ENCODE data around the gene CELF4.

Gene CELF4

DNA sequence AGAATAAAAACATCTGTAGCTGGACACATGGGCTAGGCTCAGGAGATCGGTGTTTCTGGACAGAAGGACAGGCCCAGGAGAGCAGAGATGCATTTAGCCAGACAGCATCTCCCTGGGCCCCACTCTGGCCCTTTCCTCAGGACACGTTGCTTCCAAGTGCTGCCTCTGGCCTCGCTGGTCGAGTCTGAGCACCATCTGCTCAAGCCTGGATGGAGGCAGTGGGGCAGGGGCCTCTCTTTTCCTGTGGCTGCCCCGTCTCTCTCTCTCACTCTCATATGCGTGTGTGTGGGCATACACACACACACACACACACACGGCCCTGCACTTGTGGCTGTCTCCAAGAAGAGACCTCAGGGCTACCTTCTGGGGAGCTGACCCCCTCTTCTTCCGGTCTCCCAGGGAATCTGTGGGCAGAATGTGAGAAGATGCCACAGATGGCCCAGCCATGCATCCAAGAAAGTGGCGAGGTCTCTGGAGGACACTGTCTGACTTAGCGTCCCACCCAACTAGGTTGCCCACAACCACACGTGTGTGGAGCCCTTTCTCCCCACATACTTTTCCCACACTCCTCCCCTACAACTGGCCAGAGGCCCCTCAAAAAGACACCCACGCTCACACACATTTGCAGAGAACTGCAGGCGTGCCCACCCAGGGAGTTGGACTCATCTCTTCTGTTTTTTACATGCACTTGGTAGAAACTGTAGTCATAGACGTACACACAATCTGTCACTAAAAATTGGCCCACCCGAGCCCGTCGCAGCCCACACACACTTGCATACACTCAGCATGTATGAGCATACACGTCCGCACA lies 19.9 kb downstream of the CELF4 start:
- no peak for DNase-seq

DNA sequence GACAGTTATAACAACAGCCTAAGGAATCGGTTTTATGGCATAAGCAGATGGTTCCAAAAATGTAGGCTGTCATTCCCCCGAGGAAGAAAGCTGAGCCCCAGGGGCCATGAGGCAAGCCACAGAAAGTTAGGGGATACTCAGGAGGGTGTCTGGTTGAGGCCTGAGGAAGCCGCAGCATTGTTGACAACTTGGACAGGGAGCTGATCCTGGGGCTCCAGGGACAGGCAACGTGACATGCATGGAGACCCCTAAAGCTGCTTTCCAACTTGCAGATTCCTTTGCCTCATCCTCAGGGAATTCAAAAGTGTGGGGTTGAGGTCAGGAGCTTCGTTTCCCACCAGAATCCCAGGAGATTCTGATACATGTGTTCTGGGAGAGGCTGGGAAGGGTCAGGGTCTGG lies 20.9 kb downstream of the CELF4 start:
- no peak for DNase-seq

DNA sequence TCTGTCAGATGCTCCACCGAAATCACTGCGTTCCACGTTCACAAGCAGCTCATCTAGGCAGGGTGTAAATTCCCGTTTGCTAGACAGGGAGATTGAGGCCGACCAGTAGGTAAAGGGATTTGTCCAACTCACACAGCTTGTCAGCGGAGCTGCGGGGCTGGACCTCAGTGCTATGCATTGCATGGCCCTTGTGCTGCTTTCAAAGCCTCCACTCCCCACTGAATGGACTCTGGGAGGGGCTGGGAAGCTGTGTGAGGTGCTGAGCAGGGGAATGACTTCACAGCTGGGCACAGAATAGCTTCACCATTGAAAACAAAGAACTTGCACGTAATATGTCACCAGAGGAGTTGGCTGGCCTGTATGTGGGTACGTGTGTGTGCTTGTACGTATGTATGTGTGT lies 21.4 kb downstream of the CELF4 start:
- no peak for DNase-seq

DNA sequence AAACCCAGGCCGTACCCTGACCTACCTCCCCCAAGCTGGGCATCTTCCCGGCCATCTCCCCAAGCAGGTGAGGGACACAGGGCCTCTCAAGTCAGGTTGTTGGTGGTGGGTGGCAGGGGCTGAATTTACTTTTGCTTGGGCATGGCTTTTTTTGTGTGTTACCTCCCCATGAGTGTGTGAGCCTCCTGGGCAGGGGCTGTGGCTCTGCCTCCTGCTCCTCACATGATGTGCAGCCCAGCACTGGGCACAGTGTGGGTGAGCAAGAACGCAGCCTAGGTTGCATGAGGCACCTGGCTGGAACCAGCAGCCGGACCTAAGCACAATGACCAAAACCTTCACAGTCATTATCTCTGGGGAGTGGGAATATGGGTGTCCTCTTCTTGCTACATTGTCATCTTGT lies 22.3 kb downstream of the CELF4 start:
- no peak for DNase-seq

DNA sequence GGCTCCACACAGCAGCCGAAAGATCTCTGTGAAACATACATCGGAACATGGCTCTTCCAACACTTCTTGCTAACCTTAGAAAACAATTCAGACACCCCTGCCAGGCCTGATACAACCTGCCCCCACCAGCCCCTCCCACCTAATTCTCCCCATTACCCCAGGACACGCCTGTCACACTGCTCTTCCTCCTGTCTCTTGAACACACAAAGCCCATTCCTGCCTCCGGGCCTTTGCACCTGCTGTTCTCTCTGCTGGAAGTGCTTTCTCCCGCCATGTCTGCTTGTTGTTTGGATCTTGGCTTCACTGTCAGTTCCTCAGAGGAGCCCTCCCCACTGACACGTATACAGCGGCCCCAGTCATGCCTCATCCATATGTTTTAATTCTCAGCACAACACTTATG lies 24.1 kb downstream of the CELF4 start:
- no peak for DNase-seq

DNA sequence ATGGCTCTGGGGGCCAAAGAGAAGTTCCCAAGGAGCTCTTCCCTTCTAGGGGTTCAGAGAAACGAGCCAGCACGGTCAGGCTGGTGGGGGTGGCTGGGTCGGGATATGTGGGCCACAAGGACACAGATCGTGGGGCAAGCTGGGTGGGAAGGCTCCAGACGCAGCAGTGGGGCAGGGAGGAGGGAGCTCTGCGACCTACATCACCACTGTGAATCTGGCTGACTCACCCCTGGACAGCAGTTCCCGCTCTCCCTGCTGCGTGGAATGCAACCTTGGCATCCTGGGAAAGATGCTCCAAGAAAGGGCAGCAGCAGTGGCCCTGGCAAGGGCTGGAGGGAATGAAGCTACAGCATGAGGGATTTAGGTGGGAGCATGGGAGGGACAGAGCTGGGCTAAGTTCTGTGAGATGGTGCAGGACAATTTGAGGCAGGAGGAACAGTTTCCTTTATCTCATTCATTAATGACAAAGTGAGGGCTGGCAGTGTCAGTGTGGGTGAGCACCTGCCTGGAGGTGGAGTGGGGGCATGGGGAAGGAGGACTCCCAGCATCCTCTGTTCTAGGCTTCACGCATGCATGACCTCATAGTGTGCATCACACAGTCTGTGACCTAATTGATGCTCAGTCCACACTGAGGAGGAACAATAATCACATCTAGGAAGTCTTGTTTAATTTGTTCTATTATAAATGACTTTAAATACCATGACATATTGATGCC lies 25.0 kb downstream of the CELF4 start:
- DNase-seq, result no peak

DNA sequence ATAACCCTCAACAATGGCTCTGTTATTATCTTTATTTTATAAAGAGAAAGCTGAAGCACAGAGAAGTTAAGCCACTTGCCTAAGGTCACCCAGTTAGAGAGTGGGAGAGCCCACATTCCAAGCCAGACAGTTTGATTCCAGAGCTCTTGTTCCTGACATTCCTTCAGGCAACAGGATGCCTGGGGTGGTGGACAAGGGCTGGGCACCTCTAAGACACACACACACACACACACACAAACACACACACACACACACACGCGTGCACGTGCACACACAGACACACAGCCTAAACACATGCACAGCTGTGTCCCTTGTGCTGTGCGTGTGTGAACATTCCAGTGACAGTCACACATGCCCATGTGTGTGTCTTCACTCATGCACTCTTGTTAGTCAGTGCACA lies 26.4 kb downstream of the CELF4 start:
- no peak for DNase-seq

DNA sequence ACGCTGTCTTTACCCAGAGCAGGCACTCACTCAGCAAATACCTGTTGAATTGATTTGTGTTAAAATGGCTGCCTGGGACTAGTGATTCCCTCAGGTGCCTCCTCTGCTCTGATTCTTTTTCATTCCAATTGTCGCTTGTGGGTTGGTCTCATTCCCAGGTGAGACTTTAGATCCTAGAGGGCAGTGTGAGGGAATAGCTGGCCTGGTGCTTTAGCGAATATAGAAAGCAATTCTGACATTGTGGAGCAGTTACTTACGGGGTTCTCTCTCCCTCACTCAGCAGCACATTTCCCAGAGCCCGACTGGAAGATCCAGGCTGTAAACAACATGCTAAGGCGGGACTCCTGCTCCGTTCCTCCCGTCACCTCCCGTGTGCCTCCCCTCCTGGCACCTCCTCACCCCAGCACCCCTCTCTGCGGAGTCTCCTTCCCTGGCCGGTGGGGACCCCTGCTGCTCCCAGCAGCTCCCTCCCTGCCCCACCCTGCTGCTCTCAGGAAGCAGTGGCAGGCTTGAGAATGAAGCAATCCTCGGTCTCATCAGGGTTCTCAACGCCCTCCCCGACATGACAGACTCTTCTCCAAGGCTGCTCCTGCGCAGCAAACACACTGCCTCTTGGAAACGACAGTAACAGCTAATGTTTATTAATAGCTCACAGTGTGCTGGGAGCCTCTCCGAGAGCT lies 26.9 kb downstream of the CELF4 start:
- DNase-seq, result no peak

DNA sequence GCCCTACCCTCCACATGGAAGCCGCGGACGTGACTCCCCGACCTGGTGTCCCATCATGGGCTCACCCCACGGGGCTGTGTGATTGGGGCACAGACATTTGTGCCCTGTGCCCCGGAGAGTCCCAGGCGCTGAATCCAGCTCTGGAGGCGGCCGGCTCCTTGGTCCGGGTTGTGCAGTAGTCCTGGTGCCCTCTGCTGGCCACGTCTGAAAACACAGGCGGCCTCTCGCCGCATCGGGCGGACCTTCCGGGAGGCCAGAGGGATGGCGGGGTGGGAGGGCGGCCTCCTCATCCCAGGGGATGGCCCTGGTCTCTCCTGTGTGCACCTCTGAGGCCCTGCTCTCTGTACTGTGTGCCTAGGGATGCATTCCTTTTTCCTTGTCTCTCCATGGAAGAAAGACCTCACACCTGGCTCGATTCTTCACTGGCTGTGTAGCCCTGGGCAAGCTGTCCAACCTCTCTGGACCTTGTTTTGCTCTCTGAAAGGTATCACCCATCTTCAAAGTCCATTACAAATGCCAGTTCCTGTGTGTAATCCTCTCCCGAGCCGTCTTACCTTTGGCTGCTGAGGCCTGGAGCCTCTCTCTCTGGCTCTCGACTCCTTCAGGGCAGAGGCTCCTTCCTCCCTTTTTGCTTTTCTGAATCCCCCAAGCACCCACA lies 27.6 kb downstream of the CELF4 start:
- DNase-seq, result peak; percentile 35

DNA sequence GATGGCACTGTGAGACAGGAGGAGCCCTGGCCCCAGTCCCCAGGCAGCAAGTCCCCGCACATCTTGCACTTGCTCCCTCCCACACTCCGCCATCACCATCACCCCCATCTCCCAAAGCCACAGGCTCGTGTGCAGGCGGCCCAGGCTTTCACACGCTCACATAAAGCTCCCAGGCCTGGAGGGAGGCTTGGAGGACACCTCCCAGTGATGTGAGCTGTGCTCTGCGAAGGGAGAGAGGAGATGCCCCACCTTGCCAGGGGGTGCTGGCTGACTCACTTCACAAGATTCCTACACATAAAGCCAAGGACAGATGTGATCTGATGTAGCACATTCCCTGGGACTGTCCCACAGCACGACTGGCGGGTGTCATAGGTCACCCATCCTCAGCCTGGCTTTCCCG lies 28.9 kb downstream of the CELF4 start:
- no peak for DNase-seq

DNA sequence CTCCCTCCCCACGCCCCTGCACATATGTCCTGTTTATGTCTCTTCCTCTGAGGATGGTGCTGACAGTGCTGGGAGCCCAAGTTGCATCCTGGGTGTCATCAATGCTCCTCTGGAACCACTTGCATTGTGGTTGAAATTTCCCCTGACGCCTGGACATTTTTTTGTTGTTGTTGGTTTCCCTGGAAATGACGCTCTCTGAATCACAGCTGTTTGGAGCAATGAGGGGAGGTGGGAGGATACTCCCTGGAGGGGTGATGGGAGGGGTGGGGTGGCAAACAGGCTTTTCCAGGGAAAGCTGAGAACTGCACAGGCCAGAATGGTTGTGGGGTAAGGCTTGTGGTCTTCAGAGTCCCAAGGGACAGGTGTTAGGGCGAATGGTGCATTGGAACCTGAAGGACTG lies 29.6 kb downstream of the CELF4 start:
- DNase-seq, result no peak

DNA sequence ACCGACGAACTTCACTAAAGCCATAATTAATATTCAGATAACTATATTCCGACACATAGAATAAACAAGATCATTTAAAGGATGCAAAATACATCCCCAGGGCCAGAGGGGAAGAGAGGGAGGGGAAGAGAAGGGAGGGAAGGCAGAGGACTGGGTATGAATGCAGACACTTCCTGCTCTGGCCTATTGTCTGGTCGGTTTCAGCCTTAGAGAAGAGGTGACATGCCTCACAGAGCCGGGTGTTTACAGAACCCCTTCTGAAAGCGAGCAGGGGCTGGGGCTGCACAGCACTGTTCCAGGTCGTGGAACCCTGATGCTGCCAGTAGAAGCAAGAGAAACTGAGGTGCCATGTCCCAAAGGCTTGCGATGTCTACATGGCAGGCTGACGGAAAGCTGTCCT lies 31.0 kb downstream of the CELF4 start:
- no peak for DNase-seq

DNA sequence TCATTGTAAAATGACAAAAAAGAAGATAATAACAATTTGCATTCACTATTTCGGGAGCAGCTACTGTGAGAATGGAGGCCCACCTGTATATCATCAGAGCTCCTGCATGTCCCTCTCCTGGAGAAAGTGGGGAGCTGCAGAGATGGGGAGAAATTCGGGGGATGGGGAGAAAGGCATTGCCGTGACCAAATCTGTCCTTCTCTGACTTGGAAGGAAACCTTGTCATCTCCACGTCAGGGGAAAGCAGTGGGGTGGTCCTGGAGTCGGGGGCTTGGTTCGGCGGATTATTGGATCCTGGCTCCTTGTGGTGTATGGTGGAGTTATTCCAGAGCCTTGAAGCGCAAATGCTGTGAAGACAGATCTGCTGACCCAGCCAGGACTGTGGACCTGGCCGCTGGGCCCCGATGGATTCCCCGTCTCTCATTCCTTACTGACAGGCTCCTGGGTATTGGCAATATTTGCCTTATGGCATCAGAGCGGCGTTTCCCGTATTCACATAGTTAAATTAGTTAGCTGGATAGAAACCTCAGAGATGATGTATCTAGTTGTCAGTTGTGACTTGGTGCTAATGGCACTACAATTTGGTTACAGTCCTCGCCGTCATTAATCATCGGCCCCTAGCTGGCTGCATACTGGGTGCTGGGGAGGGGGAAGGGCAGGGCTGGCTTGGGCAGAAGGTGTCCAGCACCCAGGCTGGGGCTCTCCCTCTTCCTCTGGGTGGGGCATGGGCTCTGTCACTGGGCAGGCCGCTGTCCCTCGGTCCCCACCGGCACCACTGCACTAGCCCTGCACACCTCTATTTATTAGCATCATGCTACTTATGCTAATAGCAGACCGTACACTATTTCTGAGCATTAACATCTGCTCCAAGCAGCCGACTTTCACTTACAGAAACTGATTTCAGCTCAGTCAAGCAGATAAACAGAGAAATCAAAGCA lies 31.7 kb downstream of the CELF4 start:
- DNase-seq, result no peak

DNA sequence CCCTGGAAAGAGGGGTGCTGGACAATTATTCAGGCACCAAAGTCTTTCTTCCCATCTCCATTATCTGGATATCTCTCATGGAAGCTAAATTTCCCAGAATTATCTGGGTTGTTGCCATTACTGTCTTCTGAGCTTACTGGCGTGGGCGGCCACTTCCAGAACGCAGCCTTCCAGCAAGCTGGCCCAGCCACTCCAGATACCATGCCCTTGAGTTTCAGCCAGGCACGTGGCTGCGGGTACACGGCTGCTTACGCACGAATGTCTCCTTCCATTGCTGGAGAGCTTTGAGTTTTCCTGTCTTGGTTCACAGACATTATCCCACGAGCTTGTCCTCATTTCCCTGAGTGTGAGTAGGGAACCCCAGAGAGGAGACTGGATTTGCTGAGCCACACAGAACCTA lies 32.7 kb downstream of the CELF4 start:
- no peak for DNase-seq

DNA sequence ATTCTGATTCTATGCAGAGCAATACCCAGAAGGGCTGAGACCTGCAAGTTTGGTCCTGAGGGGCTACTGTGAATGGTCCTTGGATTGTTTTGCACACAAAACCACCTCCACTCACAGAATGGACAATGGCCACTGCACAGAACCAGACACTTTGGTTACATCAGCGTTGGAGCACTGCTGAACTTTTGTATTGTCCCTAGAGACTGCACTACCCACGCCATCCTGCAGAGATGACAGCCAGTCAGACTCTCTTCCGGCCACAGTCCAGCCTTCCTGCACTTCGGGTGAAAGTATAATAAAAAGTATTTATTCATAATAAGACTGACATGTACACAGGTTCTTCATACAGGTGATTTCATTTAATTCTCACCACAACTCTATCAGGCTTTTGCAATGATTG lies 35.7 kb downstream of the CELF4 start:
- no peak for DNase-seq

DNA sequence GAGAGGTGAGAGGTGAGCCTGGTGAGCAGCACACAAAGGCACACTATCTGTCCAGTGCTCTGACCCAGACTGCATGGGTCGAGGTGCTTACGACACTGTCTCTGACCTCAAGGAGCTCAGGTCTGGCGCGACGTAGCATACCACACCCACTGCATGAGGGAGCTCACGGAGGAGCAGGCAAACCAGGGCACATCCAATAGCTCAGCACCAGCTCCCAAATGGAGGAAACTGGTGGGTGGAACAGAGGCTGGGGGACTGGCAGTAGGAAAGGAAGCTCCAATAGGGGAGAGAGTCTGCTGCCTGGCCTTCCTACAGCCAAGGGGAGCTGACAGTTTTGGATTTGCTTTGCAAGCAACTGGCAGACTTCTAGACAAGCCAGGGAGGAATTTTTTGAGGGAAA lies 36.3 kb downstream of the CELF4 start:
- DNase-seq, result no peak

DNA sequence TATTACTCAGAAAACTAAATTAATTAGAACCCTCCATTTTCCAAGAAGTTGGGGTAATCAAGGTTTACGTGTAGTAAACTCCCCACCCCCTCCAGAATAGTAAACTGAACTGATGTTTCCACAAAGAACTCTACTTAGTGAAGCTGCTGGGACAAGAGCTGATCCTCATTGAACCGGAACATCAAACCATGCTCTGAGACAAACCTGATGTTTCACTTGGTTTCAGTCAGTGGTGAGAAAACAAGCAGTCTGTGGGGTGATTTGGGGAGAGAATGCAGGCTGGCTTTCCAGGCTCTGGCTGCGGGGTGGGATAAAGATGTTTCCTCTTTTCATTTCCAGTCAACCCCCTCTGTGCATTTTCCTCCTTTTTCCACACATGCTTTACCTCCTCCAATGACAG lies 38.2 kb downstream of the CELF4 start:
- DNase-seq, result no peak

DNA sequence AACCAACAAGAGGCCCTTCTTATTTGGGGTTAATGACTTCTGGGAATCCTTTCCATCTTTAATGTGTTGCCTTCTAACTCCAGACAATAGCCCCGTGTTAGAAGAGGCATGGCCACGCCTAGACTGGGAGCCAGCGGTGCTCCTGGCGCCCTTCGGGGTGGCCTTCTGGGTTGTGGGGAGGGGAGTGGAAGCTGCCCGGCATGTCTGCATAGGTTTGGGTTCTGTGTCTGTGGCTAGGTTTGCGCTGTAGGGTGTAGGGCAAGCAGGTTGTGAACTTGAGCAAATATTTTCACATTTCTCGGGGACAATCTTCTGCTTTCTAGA lies 40.4 kb downstream of the CELF4 start:
- no peak for DNase-seq

DNA sequence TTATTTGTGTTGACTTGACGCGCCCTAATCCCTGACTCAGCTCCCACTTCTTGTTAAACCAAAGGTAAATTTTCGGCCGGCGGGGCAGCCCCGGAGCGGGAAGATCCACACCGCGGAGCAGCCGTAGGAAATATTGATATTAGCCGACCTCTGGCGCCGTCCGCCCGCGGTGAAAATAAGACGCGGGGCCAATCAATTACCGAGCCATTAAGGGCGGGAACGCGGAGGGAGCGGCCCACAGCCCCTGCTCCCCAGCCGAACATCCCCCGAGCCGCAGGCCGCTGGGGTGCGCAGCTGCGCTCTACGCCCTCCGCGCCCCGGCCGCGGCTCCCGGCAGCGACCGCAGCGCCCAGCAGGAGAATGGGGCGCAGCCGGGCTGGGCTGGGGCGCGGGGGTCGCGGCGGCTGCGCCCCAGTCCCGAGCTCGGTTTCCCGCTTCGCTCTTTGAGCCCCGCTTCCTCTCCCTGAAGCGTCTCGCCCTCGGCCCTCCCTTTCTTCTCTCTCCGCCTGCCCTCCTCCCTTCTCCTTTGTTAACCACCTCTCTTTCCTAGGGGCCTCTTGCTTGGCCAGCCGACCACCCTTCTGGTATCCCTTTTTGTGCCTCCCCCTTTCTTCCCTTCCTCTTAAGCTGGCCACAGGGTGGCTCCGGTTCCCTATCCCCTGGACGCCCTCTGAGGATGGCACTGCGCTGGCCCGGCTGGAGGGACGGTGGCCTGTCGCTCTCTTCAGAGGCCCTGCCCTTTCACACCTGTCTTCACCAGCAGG lies 40.9 kb downstream of the CELF4 start:
- DNase-seq, result no peak

DNA sequence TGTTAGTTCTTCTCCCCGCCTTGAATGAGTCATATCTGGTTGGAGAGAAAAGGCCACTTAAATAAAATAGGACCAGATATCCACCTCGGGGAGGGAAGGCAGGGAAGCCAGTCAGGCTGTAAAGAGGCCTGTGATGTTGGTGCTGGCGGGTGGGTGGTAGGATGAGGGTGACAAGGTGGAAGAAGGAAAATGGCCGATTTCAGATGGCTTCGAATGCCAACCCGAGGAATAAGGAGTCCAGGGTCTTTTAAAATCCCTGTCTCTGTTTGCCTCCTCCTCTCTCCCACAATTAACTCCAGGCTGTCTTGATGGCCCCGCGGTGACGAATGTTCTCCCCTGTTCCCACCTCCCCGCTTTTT lies 41.5 kb downstream of the CELF4 start:
- DNase-seq, result no peak

DNA sequence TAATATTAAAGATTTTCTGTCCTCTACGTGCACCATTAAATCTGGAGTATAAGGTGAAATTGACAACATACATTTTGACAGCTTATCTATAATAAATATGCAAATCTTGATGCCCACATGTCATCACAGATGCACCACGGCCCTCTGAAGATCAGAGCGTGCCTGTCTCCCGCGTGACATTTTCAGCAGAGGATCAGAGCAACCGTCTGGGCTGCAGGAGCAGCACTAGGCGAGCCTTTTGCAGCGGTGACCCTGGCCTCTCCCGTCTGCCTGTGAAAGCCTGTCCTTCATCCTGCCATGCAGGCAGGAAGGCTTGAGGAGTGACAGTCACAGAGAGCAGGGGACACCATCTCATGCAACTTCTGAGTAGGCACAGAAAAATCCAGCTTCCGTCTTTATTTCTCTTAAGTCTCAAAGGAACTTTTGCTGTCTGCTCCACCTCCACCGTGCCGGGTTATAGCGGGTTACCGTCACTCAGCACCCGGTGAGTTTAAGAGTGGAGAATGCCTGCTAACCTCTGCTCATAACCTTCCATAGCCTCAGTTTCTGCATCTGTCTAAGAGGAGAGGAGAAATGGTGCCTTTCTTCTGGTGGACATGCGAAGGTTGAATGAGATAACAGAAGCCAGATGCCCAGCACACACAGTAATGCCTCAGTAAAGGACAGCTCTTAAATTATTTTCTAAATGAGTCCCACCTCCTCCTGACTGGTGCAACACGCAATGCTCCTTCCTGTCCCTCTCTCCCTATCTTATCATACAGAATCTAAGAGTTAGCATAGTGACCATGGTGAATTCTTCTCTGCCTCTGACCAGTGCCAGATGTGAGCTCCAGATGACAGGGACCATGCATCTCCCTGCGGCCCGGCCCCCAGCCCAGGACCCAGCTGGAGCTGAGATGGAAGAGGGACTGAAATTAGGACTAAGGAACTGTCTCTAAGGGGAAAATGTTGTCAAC lies 43.8 kb downstream of the CELF4 start:
- no peak for DNase-seq

Data from stimulated activated CD4-positive, alpha-beta T cell treated with anti-CD3 and anti-CD28 coated beads, Interleukin-4, amount 100 ng/mL, for 1 hour (primary cell).